NCI-H1092 (cell line): ENCODE measurements around the gene TEX261.
"Not testable (repeated sequence)": the region's sequence is repeated elsewhere in the genome, so short reads cannot be mapped to it uniquely, and the experiment has no call there.

Experiments
- DNase-seq: peaks from one replicate; lab custom pipeline; 2025; lab: John Stamatoyannopoulos, UW

TEX261 gene

GRCh38 chr2:70994699-70995425 lies at the start of gene TEX261:
Gene TEX261 (minus strand): TSS chr2:70994873. CDS start chr2:70994757, 116 bp downstream.
- DNase-seq = peak; percentile 59

- DNase-seq = no peak
Observed at GRCh38 chr2:71043531-71044407, 49.1 kb upstream of the TEX261 start.

- DNase-seq = no peak
Observed at GRCh38 chr2:71042287-71042686, 47.6 kb upstream of the TEX261 start.

GRCh38 chr2:71036296-71036695 lies 41.6 kb upstream of the TEX261 start:
- not testable (repeated sequence) for DNase-seq

GRCh38 chr2:71023553-71024243 lies 29.0 kb upstream of the TEX261 start:
- not testable (repeated sequence) for DNase-seq

- DNase-seq = not testable (repeated sequence)
Observed at GRCh38 chr2:71021394-71021793, 26.7 kb upstream of the TEX261 start.

GRCh38 chr2:71019989-71020388 lies 25.3 kb upstream of the TEX261 start:
- not testable (repeated sequence) for DNase-seq

- DNase-seq = no peak
Observed at GRCh38 chr2:71018625-71019024, 24.0 kb upstream of the TEX261 start.

- DNase-seq = not testable (repeated sequence)
Observed at GRCh38 chr2:71011786-71012185, 17.1 kb upstream of the TEX261 start.

- DNase-seq = no peak
Observed at GRCh38 chr2:71008342-71008741, 13.7 kb upstream of the TEX261 start.

GRCh38 chr2:71006955-71007799 lies 12.5 kb upstream of the TEX261 start:
- no peak for DNase-seq

- DNase-seq = no peak
Observed at GRCh38 chr2:71006323-71006722, 11.7 kb upstream of the TEX261 start.

- DNase-seq = no peak
Observed at GRCh38 chr2:71005271-71006202, 10.9 kb upstream of the TEX261 start.

GRCh38 chr2:71004857-71005256 lies 10.2 kb upstream of the TEX261 start:
- no peak for DNase-seq

GRCh38 chr2:71003966-71004755 lies 9.5 kb upstream of the TEX261 start:
- no peak for DNase-seq

- no peak for DNase-seq
Observed at GRCh38 chr2:71003396-71003795, 8.7 kb upstream of the TEX261 start.

- DNase-seq = no peak
Observed at GRCh38 chr2:71001981-71002570, 7.4 kb upstream of the TEX261 start.

- DNase-seq = no peak
Observed at GRCh38 chr2:71001592-71001927, 6.9 kb upstream of the TEX261 start.
